Measurements from ENCODE around the gene AGMAT. TPM values are rescaled to one million over a fixed set of nuclear protein-coding genes. Genes with fewer than 3 reads are reported as not detected.
A peak's percentile ranks its signal among the peaks of the same experiment; 100 is the strongest.

Gene AGMAT
- total and polyA plus RNA-seq, 9 of the 15 experiments (the other 6 are each of a cell fraction or from before 2014, with no cell fraction given): not detected

GRCh38 chr1:15628003-15628402 lies 43.2 kb upstream of the AGMAT start (continued):
- no peak for TF ChIP-seq THAP12 (CRISPR knock-in tag; IDR thresholded peaks at IDR 0.05)
- no peak for TF ChIP-seq ZHX1 (conservative IDR thresholded peaks at IDR 0.05; ENCODE audit: low read length)
- peak; percentile 74; the same call in 1 of the 2 replicates for TF ChIP-seq EP300 (IDR thresholded peaks at IDR 0.05; ENCODE audit: low read length)
- no peak for TF ChIP-seq RNF2 (IDR thresholded peaks at IDR 0.05)
- no peak for TF ChIP-seq TCF7 (IDR thresholded peaks at IDR 0.05; ENCODE audit: borderline replicate concordance)
- TF ChIP-seq ARID3A (IDR thresholded peaks at IDR 0.05; ENCODE audit: borderline replicate concordance, low read depth, low read length): no peak
- TF ChIP-seq FOXM1 (IDR thresholded peaks at IDR 0.05; ENCODE audit: low read depth): peak; percentile 55; the same call in 1 of the 2 replicates
- TF ChIP-seq FOXM1 (CRISPR knock-in tag; IDR thresholded peaks at IDR 0.05; ENCODE audit: low read depth): no peak
- no peak for TF ChIP-seq MIER1 (IDR thresholded peaks at IDR 0.05; ENCODE audit: low read depth)
- TF ChIP-seq CREB5 (CRISPR knock-in tag; IDR thresholded peaks at IDR 0.05): no peak
- TF ChIP-seq TARDBP (IDR thresholded peaks at IDR 0.05): 0 out of 2 replicates have a peak, but pooled peaks have one; percentile 46
- TF ChIP-seq CBFB (CRISPR knock-in tag; IDR thresholded peaks at IDR 0.05): no peak
- TF ChIP-seq POLR2A (conservative IDR thresholded peaks at IDR 0.05): no peak
- TF ChIP-seq ESRRA (IDR thresholded peaks at IDR 0.05; ENCODE audit: borderline replicate concordance, low read depth): no peak
- TF ChIP-seq CBFA2T3 (IDR thresholded peaks at IDR 0.05): peak; percentile 89
- TF ChIP-seq CHAMP1 (IDR thresholded peaks at IDR 0.05): no peak
- TF ChIP-seq PML (IDR thresholded peaks at IDR 0.05; ENCODE audit: low read length): peak; percentile 73; the same call in 1 of the 2 replicates
- TF ChIP-seq ZBTB5 (IDR thresholded peaks at IDR 0.05): no peak

All from K562 (cell line).